Tibial artery (tissue), 4 donors: ENCODE data around the gene CCRL2.
A peak's percentile ranks its signal among the peaks of the same experiment; 100 is the strongest.

ENCODE experiments used
- DNase-seq, 2 donors: peaks; one replicate each; pipeline ENCODE4 v3.0.0-alpha.2; 2019
- H3K27ac ChIP-seq, 2 donors: fragments of 200-600 bp; sonication (generic) in 1 of 2; 1 replicate in 1 of 2; 2 replicates in 1 of 2; pipeline ENCODE4 v1.5.1; 2018 to 2019; ENCODE audit warnings: mild to moderate bottlenecking in 1 of 2
- H3K27me3 ChIP-seq, 2 donors: fragments of 200-600 bp; sonication (generic) in 1 of 2; one replicate each; pipeline versions ENCODE4 v1.5.1 to v1.6.0; 2016 to 2019
- H3K36me3 ChIP-seq, 3 donors: fragments of 200-600 bp; sonication (generic) in 2 of 3; one replicate each; pipeline ENCODE4 v1.5.1; 2016 to 2019; ENCODE audit warnings: mild to moderate bottlenecking in 2 of 3
- H3K4me1 ChIP-seq, 4 donors: fragments of 200-600 bp; sonication (generic) in 2 of 4; 1 replicate in 3 of 4; 2 replicates in 1 of 4; pipeline ENCODE4 v1.5.1; 2016 to 2019
- H3K4me3 ChIP-seq, 2 donors: fragments of 200-600 bp; sonication (generic) in 1 of 2; 1 replicate in 1 of 2; 2 replicates in 1 of 2; pipeline ENCODE4 v1.5.1; 2018 to 2019; ENCODE audit warnings: mild to moderate bottlenecking in 2 of 2
- H3K9me3 ChIP-seq, 3 donors: fragments of 200-600 bp; sonication (generic) in 1 of 3; one replicate each; pipeline ENCODE4 v1.5.1; 2016 to 2019
- intact Hi-C: fragments of 100-400 bp; cut with DNase I; formaldehyde crosslinking; loops from one replicate; pipeline ENCODE4 v1.15.0; 2023; ENCODE audit warnings: low total_unique reads
- TF ChIP-seq, protein P1 (sequence below), 2 experiments: fragments of 200-600 bp in 1 of 2; fragments of 450-650 bp in 1 of 2; IDR thresholded peaks; one replicate each; pipeline ENCODE4 v1.5.1; 2017 to 2019; ENCODE audit warnings: antibody characterized with exemption in 2 of 2, mild to moderate bottlenecking in 1 of 2, moderate library complexity in 1 of 2

The CCRL2 gene

DNA sequence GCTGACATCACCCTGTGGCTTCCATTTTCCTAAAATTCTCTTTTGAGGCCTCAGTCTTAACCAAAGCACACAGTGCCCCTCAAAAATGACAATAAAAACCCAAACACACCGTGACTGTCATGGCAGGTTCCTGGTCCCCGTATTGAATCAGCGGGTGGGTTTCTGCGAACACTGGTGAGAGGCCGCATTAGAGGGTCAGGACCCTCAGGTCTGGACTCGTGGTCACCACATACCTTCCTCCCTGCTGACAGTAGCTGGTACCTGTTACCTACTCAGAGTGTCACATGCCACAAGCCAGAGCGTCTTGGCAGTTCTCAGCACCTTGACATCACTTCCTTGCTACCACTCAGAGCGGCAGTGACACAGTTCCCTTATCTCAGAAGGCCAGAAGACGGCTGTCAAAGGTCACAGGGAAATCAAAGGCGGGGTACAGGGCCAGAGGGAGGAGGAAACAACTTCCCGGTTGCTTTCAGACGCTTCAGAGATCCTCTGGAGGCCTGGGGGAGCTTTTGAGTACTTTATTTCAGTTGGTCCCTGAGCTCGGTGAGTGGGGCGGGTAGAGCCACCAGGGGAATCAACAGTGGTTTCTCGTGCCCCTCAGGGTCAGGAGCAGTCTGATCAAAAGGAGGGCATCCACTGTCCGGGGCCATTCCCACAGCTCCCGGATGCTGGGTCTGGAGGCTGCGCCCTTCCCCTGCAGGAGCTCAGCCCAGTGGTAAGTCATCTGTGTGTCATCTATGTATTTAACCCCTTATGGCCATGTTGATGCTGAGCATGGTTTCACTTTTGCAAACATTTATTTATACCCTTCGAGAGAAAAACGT lies at the start of gene CCRL2, which contains the start of gene CCR5AS:
TSS of gene CCRL2 (plus strand) at position 472 of the 824 bp plus-strand sequence. CDS start 821 bp downstream, outside the sequence.
TSS of gene CCR5AS (minus strand) at position 279 of the 824 bp plus-strand sequence.
- TF ChIP-seq, protein P1, sequence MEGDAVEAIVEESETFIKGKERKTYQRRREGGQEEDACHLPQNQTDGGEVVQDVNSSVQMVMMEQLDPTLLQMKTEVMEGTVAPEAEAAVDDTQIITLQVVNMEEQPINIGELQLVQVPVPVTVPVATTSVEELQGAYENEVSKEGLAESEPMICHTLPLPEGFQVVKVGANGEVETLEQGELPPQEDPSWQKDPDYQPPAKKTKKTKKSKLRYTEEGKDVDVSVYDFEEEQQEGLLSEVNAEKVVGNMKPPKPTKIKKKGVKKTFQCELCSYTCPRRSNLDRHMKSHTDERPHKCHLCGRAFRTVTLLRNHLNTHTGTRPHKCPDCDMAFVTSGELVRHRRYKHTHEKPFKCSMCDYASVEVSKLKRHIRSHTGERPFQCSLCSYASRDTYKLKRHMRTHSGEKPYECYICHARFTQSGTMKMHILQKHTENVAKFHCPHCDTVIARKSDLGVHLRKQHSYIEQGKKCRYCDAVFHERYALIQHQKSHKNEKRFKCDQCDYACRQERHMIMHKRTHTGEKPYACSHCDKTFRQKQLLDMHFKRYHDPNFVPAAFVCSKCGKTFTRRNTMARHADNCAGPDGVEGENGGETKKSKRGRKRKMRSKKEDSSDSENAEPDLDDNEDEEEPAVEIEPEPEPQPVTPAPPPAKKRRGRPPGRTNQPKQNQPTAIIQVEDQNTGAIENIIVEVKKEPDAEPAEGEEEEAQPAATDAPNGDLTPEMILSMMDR (IDR thresholded peaks at IDR 0.05): no peak
- peak; percentile 56 to 72 for DNase-seq
- intact Hi-C loops: no loop called here
- no peaks in the 10 kb centered on the region for H3K36me3 ChIP-seq
- H3K27me3 ChIP-seq: peaks cover 0 to 2% of the 10 kb centered on the region in 2 donors
- H3K4me1 ChIP-seq: peaks cover 0 to 22% (median 8%) of the 10 kb centered on the region in 4 donors
- H3K9me3 ChIP-seq: no peaks in the 10 kb centered on the region
- H3K4me3 ChIP-seq: peak within 1 kb of the TSS; percentile 18 to 33
- H3K27ac ChIP-seq: peak within 1 kb of the TSS; percentile 42 to 63

GRCh38 chr3:46358466-46358865 lies 48.6 kb upstream of the CCRL2 start:
- no peaks in the 10 kb centered on the region for H3K4me1 ChIP-seq
- intact Hi-C loops: no loop called here
- H3K27me3 ChIP-seq: no peaks in the 10 kb centered on the region
- DNase-seq: no peak
- no peak overlapping the region for H3K4me3 ChIP-seq
- TF ChIP-seq, protein P1 (IDR thresholded peaks at IDR 0.05): no peak
- H3K27ac ChIP-seq: no peak overlapping the region
- H3K36me3 ChIP-seq: no peaks in the 10 kb centered on the region
- no peaks in the 10 kb centered on the region for H3K9me3 ChIP-seq

- TF ChIP-seq, protein P1 (IDR thresholded peaks at IDR 0.05): no peak
- DNase-seq: no peak
- Histone ChIP-seq H3K27ac (no peak overlapping the region), H3K36me3 (no peaks in the 10 kb centered on the region), H3K4me1 (no peaks in the 10 kb centered on the region), H3K27me3 (no peaks in the 10 kb centered on the region), H3K4me3 (no peak overlapping the region), H3K9me3 (no peaks in the 10 kb centered on the region)
- intact Hi-C loops: no loop called here
Measured at GRCh38 chr3:46359733-46360493, 47.1 kb upstream of the CCRL2 start.

GRCh38 chr3:46360907-46361306 lies 46.2 kb upstream of the CCRL2 start:
- DNase-seq: no peak
- H3K9me3 ChIP-seq: no peaks in the 10 kb centered on the region
- no peaks in the 10 kb centered on the region for H3K4me1 ChIP-seq
- intact Hi-C loops: no loop called here
- H3K27me3 ChIP-seq: peaks cover 0 to 3% of the 10 kb centered on the region in 2 donors
- H3K36me3 ChIP-seq: no peaks in the 10 kb centered on the region
- TF ChIP-seq, protein P1 (IDR thresholded peaks at IDR 0.05): no peak
- H3K4me3 ChIP-seq: no peak overlapping the region
- no peak overlapping the region for H3K27ac ChIP-seq

DNA sequence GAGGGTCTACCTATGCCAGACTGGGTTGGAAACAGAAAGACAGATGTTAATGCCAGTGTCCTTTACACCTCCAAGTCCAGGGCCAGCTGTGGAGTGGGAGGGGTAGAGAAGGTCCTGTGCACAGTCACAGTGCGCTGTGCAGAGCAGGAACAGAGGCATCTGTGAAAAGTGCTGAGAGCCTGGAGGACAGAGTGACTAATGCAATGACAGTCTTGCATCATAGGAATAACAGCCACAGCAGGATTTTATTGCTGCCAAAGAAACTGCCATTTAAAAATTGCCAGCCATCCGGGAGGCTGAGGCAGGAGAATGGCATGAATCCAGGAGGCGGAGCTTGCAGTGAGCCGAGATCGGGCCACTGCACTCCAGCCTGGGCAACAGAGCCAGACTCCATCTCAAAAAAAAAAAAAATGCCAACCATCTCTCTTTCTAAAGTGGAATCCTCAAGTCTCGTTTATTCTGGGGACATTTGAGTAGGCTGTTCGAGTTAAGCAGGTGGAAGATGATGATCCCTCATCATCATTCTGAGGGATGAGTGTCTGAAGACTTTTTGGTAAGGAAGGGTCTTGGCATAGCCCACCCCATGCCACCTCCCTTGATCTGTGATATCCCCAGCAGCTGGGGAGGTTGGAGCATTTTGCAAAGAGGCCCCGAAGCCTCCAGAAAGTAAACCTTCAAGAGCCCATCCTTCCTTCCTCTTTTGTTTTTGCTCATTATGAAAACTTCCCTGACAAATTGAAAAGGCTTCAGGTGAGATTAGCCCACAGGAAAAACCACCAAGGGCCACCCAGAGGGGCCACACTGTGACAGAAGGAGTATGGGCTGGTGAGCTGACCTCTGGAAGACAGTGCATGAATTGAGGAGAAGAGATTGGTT lies 45.4 kb upstream of the CCRL2 start:
- DNase-seq: peak in 1 of 2 donors; percentile 32
- intact Hi-C loops: no loop called here

More for the DNA sequence above, 45.4 kb upstream of the CCRL2 start:
- Histone ChIP-seq H3K27me3 (peaks cover 0 to 5% of the 10 kb centered on the region in 2 donors), H3K27ac (no peak overlapping the region), H3K36me3 (no peaks in the 10 kb centered on the region), H3K4me3 (no peak overlapping the region), H3K4me1 (no peaks in the 10 kb centered on the region), H3K9me3 (no peaks in the 10 kb centered on the region)
- TF ChIP-seq, protein P1 (IDR thresholded peaks at IDR 0.05): no peak
